ENCODE measurements around the gene RAPGEF5. TPM values are rescaled to one million over a fixed set of nuclear protein-coding genes. Genes with fewer than 3 reads are reported as not detected.

Gene RAPGEF5
- total RNA-seq, 2 donors from 2014 or later = 19.4 to 32.5 TPM

DNA sequence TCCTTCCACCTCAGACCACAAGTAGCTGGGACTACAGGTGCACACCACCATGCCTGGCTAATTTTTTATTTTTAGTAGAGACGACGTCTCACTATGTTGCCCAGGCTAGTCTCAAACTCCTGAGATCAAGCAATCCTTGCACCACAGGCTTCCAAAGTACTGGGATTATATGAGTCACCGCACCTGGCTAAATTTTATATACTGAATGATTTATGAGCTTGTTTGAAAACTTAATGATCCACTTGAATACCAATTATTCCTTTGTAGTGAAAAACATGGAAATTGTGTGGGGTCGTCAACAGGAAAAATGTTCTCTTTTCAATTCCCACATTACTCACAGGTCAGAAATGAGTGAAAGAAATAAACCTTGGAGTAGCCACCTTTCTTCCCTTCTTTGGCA lies 31.3 kb downstream of the RAPGEF5 start:
- DNase-seq (ENCODE audit: low spot score) = no peak
- Histone ChIP-seq H3K4me3 (no peak overlapping the region), H3K27ac (no peak overlapping the region), H3K27me3 (no peaks in the 10 kb centered on the region), H3K36me3 (no peaks in the 10 kb centered on the region), H3K4me1 (no peaks in the 10 kb centered on the region), H3K9me3 (no peaks in the 10 kb centered on the region)
- no peak for TF ChIP-seq CTCF (IDR thresholded peaks at IDR 0.05)

DNA sequence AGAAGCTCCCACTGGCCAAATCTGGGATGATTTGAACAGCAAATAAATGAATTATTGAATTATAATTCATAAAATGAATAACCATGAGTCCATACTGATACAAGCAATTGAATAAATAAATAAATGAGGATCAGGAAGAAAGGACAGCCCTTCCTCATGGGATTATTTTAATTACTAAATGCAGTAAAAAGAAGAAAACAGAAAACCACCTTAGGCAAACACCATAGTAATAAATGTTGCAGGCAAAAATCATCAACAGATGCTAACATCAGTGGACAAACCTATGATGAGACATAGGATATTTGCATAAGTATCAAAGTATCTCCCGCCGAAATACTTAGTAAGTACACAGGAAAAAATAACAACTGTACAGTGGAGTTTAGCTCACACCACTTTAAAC lies 33.2 kb downstream of the RAPGEF5 start:
- no peak for TF ChIP-seq CTCF (IDR thresholded peaks at IDR 0.05)
- no peaks in the 10 kb centered on the region for H3K9me3 ChIP-seq
- H3K36me3 ChIP-seq = no peaks in the 10 kb centered on the region
- H3K4me1 ChIP-seq = peaks cover 0 to 5% of the 10 kb centered on the region in 2 donors
- H3K27me3 ChIP-seq = no peaks in the 10 kb centered on the region
- no peak for DNase-seq (ENCODE audit: low spot score)
- no peak overlapping the region for H3K4me3 ChIP-seq
- H3K27ac ChIP-seq = no peak overlapping the region

DNA sequence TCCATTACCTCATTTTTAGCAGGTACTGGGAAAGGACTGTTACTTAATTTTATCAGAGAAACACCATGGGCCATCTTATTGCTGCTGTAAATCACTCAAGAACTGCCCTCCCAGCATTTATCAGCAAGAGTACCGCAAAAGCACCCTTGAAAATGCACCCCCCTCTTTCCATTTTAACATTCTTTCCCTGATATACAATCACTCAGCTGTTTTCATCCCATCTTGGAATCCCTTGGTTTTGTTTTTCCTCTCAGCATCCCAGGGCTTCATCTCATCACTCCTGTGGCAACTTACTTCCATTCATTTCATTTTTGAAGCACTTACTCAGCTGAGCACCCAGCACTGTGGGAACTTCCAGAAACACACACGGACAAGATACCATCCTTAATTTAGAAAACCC lies 36.5 kb downstream of the RAPGEF5 start:
- no peak for DNase-seq (ENCODE audit: low spot score)
- H3K4me3 ChIP-seq = no peak overlapping the region
- no peak for TF ChIP-seq CTCF (IDR thresholded peaks at IDR 0.05)
- H3K27me3 ChIP-seq = no peaks in the 10 kb centered on the region
- H3K36me3 ChIP-seq = no peaks in the 10 kb centered on the region
- peaks cover 0 to 5% of the 10 kb centered on the region in 2 donors for H3K4me1 ChIP-seq
- H3K27ac ChIP-seq = no peak overlapping the region
- no peaks in the 10 kb centered on the region for H3K9me3 ChIP-seq

DNA sequence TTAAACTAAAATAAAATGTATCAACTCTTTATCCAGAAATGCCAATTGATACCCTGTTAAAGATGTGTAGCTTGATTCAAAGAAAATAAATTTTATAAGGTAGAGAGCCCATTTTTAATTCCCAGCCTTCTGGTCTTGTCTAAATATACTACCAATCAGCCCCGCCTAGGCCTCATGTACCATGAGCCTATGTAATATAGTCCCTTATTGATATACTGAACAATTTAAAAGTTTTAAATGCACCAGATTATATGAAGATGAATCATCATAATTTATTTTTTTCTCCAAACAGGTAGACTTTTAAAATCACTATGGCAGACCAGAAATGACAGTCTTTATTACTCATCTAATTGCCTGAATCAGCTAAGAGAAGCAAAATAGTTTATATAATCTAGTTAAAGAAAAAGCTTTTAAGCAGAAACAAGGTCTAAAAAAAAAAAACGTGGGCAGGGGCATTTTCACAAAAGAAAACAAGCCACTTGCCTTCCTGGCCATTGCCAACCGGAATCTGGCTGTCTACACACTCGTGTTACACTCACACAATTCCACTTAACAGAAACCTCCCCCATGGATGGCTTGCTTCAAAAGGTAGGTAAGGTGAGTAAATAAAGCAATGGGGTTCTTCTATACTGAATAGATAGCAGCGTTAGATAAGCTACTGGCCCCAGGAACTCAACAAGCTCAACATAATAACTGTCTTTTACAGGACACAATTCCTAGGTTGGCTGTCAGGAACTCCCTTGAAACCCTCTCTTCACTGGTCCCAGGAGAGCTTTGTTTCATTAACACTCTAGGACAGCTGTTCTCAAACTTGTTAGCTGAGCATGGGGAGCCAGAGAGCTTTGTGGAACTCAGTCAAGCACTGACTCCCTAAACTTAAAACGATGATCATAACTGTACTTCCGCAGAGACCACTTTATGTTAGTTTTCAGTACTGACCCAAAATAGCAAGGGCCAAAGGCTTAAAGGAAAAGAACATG lies 37.2 kb downstream of the RAPGEF5 start:
- H3K4me3 ChIP-seq = no peak overlapping the region
- H3K9me3 ChIP-seq = no peaks in the 10 kb centered on the region
- DNase-seq (ENCODE audit: low spot score) = no peak
- no peak overlapping the region for H3K27ac ChIP-seq
- TF ChIP-seq CTCF (IDR thresholded peaks at IDR 0.05) = no peak
- no peaks in the 10 kb centered on the region for H3K36me3 ChIP-seq
- peaks cover 0 to 5% of the 10 kb centered on the region in 2 donors for H3K4me1 ChIP-seq
- H3K27me3 ChIP-seq = no peaks in the 10 kb centered on the region

GRCh38 chr7:22318376-22318775 lies 38.6 kb downstream of the RAPGEF5 start:
- H3K4me1 ChIP-seq = peaks cover 0 to 5% of the 10 kb centered on the region in 2 donors
- no peak for DNase-seq (ENCODE audit: low spot score)
- H3K27me3 ChIP-seq = no peaks in the 10 kb centered on the region
- H3K9me3 ChIP-seq = no peaks in the 10 kb centered on the region
- H3K36me3 ChIP-seq = no peaks in the 10 kb centered on the region
- TF ChIP-seq CTCF (IDR thresholded peaks at IDR 0.05) = no peak
- no peak overlapping the region for H3K4me3 ChIP-seq
- H3K27ac ChIP-seq = no peak overlapping the region
